Right atrium auricular region (tissue), 2 donors: Measurements from ENCODE around the gene LETMD1. TPM values are rescaled to one million over a fixed set of nuclear protein-coding genes. Genes with fewer than 3 reads are reported as not detected.
A peak's percentile ranks its signal among the peaks of the same experiment; 100 is the strongest.

ENCODE experiments used
- DNase-seq: peaks from one replicate; pipeline ENCODE4 v3.0.0-alpha.2; 2019; ENCODE audit warnings: low spot score
- H3K27ac ChIP-seq, 2 donors: fragments of 200-600 bp; sonication (generic); 1 replicate in 1 of 2; 2 replicates in 1 of 2; pipeline ENCODE4 v1.5.1; 2016 to 2019
- H3K27me3 ChIP-seq, 2 donors: fragments of 200-600 bp; sonication (generic); one replicate each; pipeline versions ENCODE4 v1.5.1 to v1.6.0; 2017 to 2019
- H3K36me3 ChIP-seq: fragments of 200-600 bp; sonication (generic); one replicate; pipeline ENCODE4 v1.5.1; 2016
- H3K4me1 ChIP-seq, 2 donors: fragments of 200-600 bp; sonication (generic); one replicate each; pipeline versions ENCODE4 v1.5.1 to v1.6.0; 2017 to 2019
- H3K4me3 ChIP-seq, 2 donors: fragments of 200-600 bp; sonication (generic); 1 replicate in 1 of 2; 2 replicates in 1 of 2; pipeline ENCODE4 v1.5.1; 2017 to 2019; ENCODE audit warnings: mild to moderate bottlenecking in 1 of 2, moderate library complexity in 1 of 2
- H3K9me3 ChIP-seq, 2 donors: fragments of 200-600 bp; sonication (generic); one replicate each; pipeline ENCODE4 v1.5.1; 2019
- CTCF ChIP-seq, 2 donors: fragments of 200-600 bp; sonication (generic); IDR thresholded peaks; one replicate each; pipeline ENCODE4 v1.5.1; 2019; ENCODE audit warnings: antibody characterized with exemption in 2 of 2
- total RNA-seq, 2 donors: library from RNA; depleted of rRNA; stranded (reverse); fragments of >200 nt; gene quantifications; one replicate each; pipeline ENCODE4 v1.1.0, GENCODE V29; 2016

The LETMD1 gene
- 10 to 100 TPM; 22.8 to 27.2 TPM for total RNA-seq

- peak; percentile 97 for DNase-seq
- no peaks in the 10 kb centered on the region for H3K27me3 ChIP-seq
- H3K4me3 ChIP-seq, result peak within 1 kb of the TSS; percentile 72 to 88
- peaks cover 0 to 20% of the 10 kb centered on the region in 2 donors for H3K4me1 ChIP-seq
- TF ChIP-seq CTCF (IDR thresholded peaks at IDR 0.05), result peak; percentile 83 to 96
- no peaks in the 10 kb centered on the region for H3K9me3 ChIP-seq
- peaks cover 13% of the 10 kb centered on the region for H3K36me3 ChIP-seq
- H3K27ac ChIP-seq, result peak within 1 kb of the TSS; percentile 96 to 99
Measured at GRCh38 chr12:51047655-51048540, at the start of gene LETMD1. Gene LETMD1 (plus strand): TSS chr12:51048327. CDS start chr12:51048357, 30 bp downstream.

- Histone ChIP-seq H3K27me3 (no peaks in the 10 kb centered on the region), H3K4me3 (no peak overlapping the region), H3K36me3 (peaks cover 71% of the 10 kb centered on the region), H3K9me3 (no peaks in the 10 kb centered on the region), H3K4me1 (no peaks in the 10 kb centered on the region), H3K27ac (no peak overlapping the region)
- no peak for DNase-seq
- TF ChIP-seq CTCF (IDR thresholded peaks at IDR 0.05), result no peak
Measured at GRCh38 chr12:50999093-50999492, 49.0 kb upstream of the LETMD1 start.

- H3K4me3 ChIP-seq, result no peak overlapping the region
- DNase-seq, result no peak
- peaks cover 67% of the 10 kb centered on the region for H3K36me3 ChIP-seq
- H3K27ac ChIP-seq, result no peak overlapping the region
- TF ChIP-seq CTCF (IDR thresholded peaks at IDR 0.05), result no peak
- H3K27me3 ChIP-seq, result no peaks in the 10 kb centered on the region
- peaks cover 0 to 10% of the 10 kb centered on the region in 2 donors for H3K4me1 ChIP-seq
- no peaks in the 10 kb centered on the region for H3K9me3 ChIP-seq
Measured at GRCh38 chr12:51000245-51000644, 47.9 kb upstream of the LETMD1 start.

GRCh38 chr12:51001799-51002198 lies 46.3 kb upstream of the LETMD1 start:
- no peaks in the 10 kb centered on the region for H3K9me3 ChIP-seq
- H3K36me3 ChIP-seq, result peaks cover 57% of the 10 kb centered on the region
- no peak for TF ChIP-seq CTCF (IDR thresholded peaks at IDR 0.05)
- H3K27me3 ChIP-seq, result no peaks in the 10 kb centered on the region
- no peak for DNase-seq
- no peak overlapping the region for H3K4me3 ChIP-seq
- peaks cover 0 to 12% of the 10 kb centered on the region in 2 donors for H3K4me1 ChIP-seq
- H3K27ac ChIP-seq, result no peak overlapping the region

GRCh38 chr12:51004504-51004903 lies 43.6 kb upstream of the LETMD1 start:
- peaks cover 50% of the 10 kb centered on the region for H3K36me3 ChIP-seq
- peaks cover 0 to 15% of the 10 kb centered on the region in 2 donors for H3K4me1 ChIP-seq
- DNase-seq, result no peak
- H3K9me3 ChIP-seq, result no peaks in the 10 kb centered on the region
- H3K4me3 ChIP-seq, result no peak overlapping the region
- peak in 1 of 2 donors; percentile 26 for TF ChIP-seq CTCF (IDR thresholded peaks at IDR 0.05)
- peak overlapping the region in 1 of 2 donors; percentile 3 for H3K27ac ChIP-seq
- H3K27me3 ChIP-seq, result no peaks in the 10 kb centered on the region
